SH-SY5Y (cell line): ENCODE data around the gene PRSS23.

ENCODE experiments used
- GATA2 ChIP-seq: IDR thresholded peaks from 2 replicates; pipeline ENCODE4 v1.6.1; 2011; ENCODE audit warnings: mild to moderate bottlenecking, low read depth, low read length
- GATA3 ChIP-seq: IDR thresholded peaks from 2 replicates; pipeline ENCODE4 v1.6.1; 2011; ENCODE audit warnings: low read depth, mild to moderate bottlenecking, low read length, moderate library complexity

DNA sequence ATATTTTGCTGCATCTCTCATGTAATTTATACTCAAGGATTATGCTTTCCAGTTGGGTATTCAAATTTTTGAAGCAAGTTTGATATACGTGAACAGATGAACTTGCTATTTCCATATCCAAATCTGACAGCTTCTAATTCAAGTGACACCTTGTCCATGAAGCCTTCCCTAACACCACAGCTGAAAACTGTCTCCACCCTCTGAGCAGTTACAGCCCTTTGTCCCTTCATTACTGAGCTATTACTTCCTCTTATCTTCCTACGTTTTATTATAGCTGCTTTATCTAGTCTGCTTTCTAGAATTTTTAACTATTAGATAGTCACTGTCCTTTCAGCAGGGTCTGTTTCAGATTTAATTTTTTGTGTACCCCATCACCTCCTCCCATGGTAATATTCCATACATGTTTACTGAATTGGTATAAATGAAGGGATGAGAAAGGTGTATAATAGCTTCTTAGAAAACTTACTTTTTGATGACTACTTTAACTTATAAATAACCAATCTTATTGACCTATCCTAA is 13.3 kb upstream of the PRSS23 start:
- no peak for TF ChIP-seq GATA3
- TF ChIP-seq GATA2, result no peak
